ENCODE results near the gene TMTC1.

TMTC1 gene

GRCh38 chr12:29792132-29792531, 8.4 kb upstream of the TMTC1 start:
- TF ChIP-seq PPARA (CRISPR knock-in tag; IDR thresholded peaks at IDR 0.05; ENCODE audit: borderline replicate concordance) (no peak), ZFP3 (CRISPR knock-in tag; IDR thresholded peaks at IDR 0.05) (no peak), PATZ1 (CRISPR knock-in tag; IDR thresholded peaks at IDR 0.05; ENCODE audit: borderline replicate concordance) (no peak), ZNF70 (CRISPR knock-in tag; IDR thresholded peaks at IDR 0.05) (no peak), CSDC2 (CRISPR knock-in tag; IDR thresholded peaks at IDR 0.05) (no peak), ZC3H10 (CRISPR knock-in tag; IDR thresholded peaks at IDR 0.05) (no peak), ZNF8 (CRISPR knock-in tag; IDR thresholded peaks at IDR 0.05) (no peak), ZFP30 (CRISPR knock-in tag; IDR thresholded peaks at IDR 0.05) (no peak), TOX (CRISPR knock-in tag; IDR thresholded peaks at IDR 0.05; ENCODE audit: borderline replicate concordance) (no peak), GLIS3 (CRISPR knock-in tag; IDR thresholded peaks at IDR 0.05) (no peak), RARB (CRISPR knock-in tag; IDR thresholded peaks at IDR 0.05) (no peak), ZNF565 (CRISPR knock-in tag; conservative IDR thresholded peaks at IDR 0.05; ENCODE audit: low read depth) (no peak), ESRRG (CRISPR knock-in tag; IDR thresholded peaks at IDR 0.05) (no peak), TCF4 (CRISPR knock-in tag; IDR thresholded peaks at IDR 0.05; ENCODE audit: borderline replicate concordance) (no peak), BACH2 (CRISPR knock-in tag; IDR thresholded peaks at IDR 0.05; ENCODE audit: borderline replicate concordance) (no peak), OSR1 (CRISPR knock-in tag; IDR thresholded peaks at IDR 0.05) (no peak), POU6F1 (CRISPR knock-in tag; IDR thresholded peaks at IDR 0.05; ENCODE audit: borderline replicate concordance, low read depth) (no peak)
- TF ChIP-seq, protein P1, sequence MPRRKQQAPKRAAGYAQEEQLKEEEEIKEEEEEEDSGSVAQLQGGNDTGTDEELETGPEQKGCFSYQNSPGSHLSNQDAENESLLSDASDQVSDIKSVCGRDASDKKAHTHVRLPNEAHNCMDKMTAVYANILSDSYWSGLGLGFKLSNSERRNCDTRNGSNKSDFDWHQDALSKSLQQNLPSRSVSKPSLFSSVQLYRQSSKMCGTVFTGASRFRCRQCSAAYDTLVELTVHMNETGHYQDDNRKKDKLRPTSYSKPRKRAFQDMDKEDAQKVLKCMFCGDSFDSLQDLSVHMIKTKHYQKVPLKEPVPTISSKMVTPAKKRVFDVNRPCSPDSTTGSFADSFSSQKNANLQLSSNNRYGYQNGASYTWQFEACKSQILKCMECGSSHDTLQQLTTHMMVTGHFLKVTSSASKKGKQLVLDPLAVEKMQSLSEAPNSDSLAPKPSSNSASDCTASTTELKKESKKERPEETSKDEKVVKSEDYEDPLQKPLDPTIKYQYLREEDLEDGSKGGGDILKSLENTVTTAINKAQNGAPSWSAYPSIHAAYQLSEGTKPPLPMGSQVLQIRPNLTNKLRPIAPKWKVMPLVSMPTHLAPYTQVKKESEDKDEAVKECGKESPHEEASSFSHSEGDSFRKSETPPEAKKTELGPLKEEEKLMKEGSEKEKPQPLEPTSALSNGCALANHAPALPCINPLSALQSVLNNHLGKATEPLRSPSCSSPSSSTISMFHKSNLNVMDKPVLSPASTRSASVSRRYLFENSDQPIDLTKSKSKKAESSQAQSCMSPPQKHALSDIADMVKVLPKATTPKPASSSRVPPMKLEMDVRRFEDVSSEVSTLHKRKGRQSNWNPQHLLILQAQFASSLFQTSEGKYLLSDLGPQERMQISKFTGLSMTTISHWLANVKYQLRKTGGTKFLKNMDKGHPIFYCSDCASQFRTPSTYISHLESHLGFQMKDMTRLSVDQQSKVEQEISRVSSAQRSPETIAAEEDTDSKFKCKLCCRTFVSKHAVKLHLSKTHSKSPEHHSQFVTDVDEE (CRISPR knock-in tag; IDR thresholded peaks at IDR 0.05) = no peak
- no peak for ATAC-seq

GRCh38 chr12:29782871-29783772, 620 bp downstream of the TMTC1 start:
- peak; percentile 54 for ATAC-seq
- no peak for TF ChIP-seq OSR1 (CRISPR knock-in tag; IDR thresholded peaks at IDR 0.05)
- no peak for TF ChIP-seq ESRRG (CRISPR knock-in tag; IDR thresholded peaks at IDR 0.05)
- no peak for TF ChIP-seq CSDC2 (CRISPR knock-in tag; IDR thresholded peaks at IDR 0.05)
- TF ChIP-seq PPARA (CRISPR knock-in tag; IDR thresholded peaks at IDR 0.05; ENCODE audit: borderline replicate concordance) = no peak
- no peak for TF ChIP-seq SNAI2 (CRISPR knock-in tag; IDR thresholded peaks at IDR 0.05)
- TF ChIP-seq ARNTL (CRISPR knock-in tag; IDR thresholded peaks at IDR 0.05; ENCODE audit: borderline replicate concordance, low read depth) = no peak
- TF ChIP-seq ZFP3 (CRISPR knock-in tag; IDR thresholded peaks at IDR 0.05) = no peak
- TF ChIP-seq ZFP30 (CRISPR knock-in tag; IDR thresholded peaks at IDR 0.05) = no peak
- TF ChIP-seq POU6F1 (CRISPR knock-in tag; IDR thresholded peaks at IDR 0.05; ENCODE audit: borderline replicate concordance, low read depth) = no peak
- TF ChIP-seq ZNF565 (CRISPR knock-in tag; conservative IDR thresholded peaks at IDR 0.05; ENCODE audit: low read depth) = no peak
- no peak for TF ChIP-seq TOX (CRISPR knock-in tag; IDR thresholded peaks at IDR 0.05; ENCODE audit: borderline replicate concordance)
- TF ChIP-seq ZC3H10 (CRISPR knock-in tag; IDR thresholded peaks at IDR 0.05) = no peak
- TF ChIP-seq, protein P2, sequence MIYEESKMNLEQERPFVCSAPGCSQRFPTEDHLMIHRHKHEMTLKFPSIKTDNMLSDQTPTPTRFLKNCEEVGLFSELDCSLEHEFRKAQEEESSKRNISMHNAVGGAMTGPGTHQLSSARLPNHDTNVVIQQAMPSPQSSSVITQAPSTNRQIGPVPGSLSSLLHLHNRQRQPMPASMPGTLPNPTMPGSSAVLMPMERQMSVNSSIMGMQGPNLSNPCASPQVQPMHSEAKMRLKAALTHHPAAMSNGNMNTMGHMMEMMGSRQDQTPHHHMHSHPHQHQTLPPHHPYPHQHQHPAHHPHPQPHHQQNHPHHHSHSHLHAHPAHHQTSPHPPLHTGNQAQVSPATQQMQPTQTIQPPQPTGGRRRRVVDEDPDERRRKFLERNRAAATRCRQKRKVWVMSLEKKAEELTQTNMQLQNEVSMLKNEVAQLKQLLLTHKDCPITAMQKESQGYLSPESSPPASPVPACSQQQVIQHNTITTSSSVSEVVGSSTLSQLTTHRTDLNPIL (CRISPR knock-in tag; IDR thresholded peaks at IDR 0.05; ENCODE audit: low read depth) = no peak
- no peak for TF ChIP-seq RARB (CRISPR knock-in tag; IDR thresholded peaks at IDR 0.05)
- TF ChIP-seq ZNF8 (CRISPR knock-in tag; IDR thresholded peaks at IDR 0.05) = no peak
